ENCODE results near the gene ACKR2.

DNA sequence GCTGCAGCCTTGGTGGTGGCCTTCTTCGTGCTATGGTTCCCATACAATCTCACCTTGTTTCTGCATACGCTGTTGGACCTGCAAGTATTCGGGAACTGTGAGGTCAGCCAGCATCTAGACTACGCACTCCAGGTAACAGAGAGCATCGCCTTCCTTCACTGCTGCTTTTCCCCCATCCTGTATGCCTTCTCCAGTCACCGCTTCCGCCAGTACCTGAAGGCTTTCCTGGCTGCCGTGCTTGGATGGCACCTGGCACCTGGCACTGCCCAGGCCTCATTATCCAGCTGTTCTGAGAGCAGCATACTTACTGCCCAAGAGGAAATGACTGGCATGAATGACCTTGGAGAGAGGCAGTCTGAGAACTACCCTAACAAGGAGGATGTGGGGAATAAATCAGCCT lies 56.0 kb downstream of the ACKR2 start:
- TF ChIP-seq EZH2 (conservative IDR thresholded peaks at IDR 0.05; ENCODE audit: low read depth, low read length) (no peak), FOXM1 (CRISPR knock-in tag; IDR thresholded peaks at IDR 0.05) (no peak), NFE2L1 (CRISPR knock-in tag; IDR thresholded peaks at IDR 0.05; ENCODE audit: borderline replicate concordance) (no peak)
- TF ChIP-seq, protein P1, sequence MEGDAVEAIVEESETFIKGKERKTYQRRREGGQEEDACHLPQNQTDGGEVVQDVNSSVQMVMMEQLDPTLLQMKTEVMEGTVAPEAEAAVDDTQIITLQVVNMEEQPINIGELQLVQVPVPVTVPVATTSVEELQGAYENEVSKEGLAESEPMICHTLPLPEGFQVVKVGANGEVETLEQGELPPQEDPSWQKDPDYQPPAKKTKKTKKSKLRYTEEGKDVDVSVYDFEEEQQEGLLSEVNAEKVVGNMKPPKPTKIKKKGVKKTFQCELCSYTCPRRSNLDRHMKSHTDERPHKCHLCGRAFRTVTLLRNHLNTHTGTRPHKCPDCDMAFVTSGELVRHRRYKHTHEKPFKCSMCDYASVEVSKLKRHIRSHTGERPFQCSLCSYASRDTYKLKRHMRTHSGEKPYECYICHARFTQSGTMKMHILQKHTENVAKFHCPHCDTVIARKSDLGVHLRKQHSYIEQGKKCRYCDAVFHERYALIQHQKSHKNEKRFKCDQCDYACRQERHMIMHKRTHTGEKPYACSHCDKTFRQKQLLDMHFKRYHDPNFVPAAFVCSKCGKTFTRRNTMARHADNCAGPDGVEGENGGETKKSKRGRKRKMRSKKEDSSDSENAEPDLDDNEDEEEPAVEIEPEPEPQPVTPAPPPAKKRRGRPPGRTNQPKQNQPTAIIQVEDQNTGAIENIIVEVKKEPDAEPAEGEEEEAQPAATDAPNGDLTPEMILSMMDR (CRISPR knock-in tag; IDR thresholded peaks at IDR 0.05) = no peak
- TF ChIP-seq, protein P2, sequence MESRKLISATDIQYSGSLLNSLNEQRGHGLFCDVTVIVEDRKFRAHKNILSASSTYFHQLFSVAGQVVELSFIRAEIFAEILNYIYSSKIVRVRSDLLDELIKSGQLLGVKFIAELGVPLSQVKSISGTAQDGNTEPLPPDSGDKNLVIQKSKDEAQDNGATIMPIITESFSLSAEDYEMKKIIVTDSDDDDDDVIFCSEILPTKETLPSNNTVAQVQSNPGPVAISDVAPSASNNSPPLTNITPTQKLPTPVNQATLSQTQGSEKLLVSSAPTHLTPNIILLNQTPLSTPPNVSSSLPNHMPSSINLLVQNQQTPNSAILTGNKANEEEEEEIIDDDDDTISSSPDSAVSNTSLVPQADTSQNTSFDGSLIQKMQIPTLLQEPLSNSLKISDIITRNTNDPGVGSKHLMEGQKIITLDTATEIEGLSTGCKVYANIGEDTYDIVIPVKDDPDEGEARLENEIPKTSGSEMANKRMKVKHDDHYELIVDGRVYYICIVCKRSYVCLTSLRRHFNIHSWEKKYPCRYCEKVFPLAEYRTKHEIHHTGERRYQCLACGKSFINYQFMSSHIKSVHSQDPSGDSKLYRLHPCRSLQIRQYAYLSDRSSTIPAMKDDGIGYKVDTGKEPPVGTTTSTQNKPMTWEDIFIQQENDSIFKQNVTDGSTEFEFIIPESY (CRISPR knock-in tag; IDR thresholded peaks at IDR 0.05) = no peak
